Ovary (tissue), 3 donors: ENCODE results near the gene DAAM2.

Source experiments
- EP300 ChIP-seq: sonication (generic); formaldehyde crosslinking; IDR thresholded peaks from one replicate; pipeline ENCODE4 v1.6.1; 2017; ENCODE audit warnings: antibody characterized with exemption
- POLR2A ChIP-seq: fragments of 450-650 bp; IDR thresholded peaks from one replicate; pipeline ENCODE4 v1.6.1; 2017; ENCODE audit warnings: antibody characterized with exemption, mild to moderate bottlenecking, moderate library complexity
- TF ChIP-seq, protein P1 (sequence below), 3 donors: fragments of 450-650 bp in 2 of 3; fragments of 200-600 bp in 1 of 3; IDR thresholded peaks; one replicate each; pipeline versions ENCODE4 v1.5.1 to v1.8.0; 2016 to 2022; ENCODE audit warnings: antibody characterized with exemption in 3 of 3, mild to moderate bottlenecking in 1 of 3
- donor health status: DM: no; HTN: no; CAD: no.

DNA sequence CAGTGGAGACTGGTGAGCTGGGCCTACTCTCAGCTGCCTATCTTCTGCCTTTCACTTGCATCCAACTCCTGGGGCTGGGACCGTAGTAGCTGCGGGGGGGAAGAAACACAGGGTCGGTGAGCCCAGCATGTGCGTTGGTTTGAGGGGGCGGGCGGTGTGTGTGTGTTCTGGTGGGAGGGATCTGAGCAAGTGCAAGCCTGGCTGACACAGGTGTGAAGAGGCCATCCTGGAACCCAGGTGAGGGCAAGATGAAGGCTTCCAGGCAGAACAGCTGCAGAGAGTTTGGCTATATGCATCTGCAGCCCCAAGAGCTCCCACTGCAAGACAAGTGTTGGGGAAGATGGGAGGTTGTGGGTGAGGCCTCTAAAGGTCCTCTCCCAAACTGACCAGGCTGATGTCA lies 111.5 kb downstream of the DAAM2 start:
- TF ChIP-seq EP300 (no peak), POLR2A (no peak)
- TF ChIP-seq, protein P1, sequence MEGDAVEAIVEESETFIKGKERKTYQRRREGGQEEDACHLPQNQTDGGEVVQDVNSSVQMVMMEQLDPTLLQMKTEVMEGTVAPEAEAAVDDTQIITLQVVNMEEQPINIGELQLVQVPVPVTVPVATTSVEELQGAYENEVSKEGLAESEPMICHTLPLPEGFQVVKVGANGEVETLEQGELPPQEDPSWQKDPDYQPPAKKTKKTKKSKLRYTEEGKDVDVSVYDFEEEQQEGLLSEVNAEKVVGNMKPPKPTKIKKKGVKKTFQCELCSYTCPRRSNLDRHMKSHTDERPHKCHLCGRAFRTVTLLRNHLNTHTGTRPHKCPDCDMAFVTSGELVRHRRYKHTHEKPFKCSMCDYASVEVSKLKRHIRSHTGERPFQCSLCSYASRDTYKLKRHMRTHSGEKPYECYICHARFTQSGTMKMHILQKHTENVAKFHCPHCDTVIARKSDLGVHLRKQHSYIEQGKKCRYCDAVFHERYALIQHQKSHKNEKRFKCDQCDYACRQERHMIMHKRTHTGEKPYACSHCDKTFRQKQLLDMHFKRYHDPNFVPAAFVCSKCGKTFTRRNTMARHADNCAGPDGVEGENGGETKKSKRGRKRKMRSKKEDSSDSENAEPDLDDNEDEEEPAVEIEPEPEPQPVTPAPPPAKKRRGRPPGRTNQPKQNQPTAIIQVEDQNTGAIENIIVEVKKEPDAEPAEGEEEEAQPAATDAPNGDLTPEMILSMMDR (IDR thresholded peaks at IDR 0.05), result no peak
